H1 (cell line): ENCODE results near the gene ALPG.
"Not testable (repeated sequence)": the region's sequence is repeated elsewhere in the genome, so short reads cannot be mapped to it uniquely, and the experiment has no call there.

Experiments used
- CHD1 ChIP-seq: IDR thresholded peaks from 2 replicates; pipeline ENCODE4 v1.6.1; 2012; ENCODE audit warnings: low read depth, low read length, improper control_type of control experiment
- EP300 ChIP-seq, 2 experiments: IDR thresholded peaks; 1 replicate in 1 of 2; 2 replicates in 1 of 2; pipeline ENCODE4 v1.6.1; 2011 to 2012; ENCODE audit warnings: low read depth in 2 of 2, low read length in 2 of 2, mild to moderate bottlenecking in 2 of 2, borderline replicate concordance in 1 of 2, inconsistent platforms in 1 of 2, moderate library complexity in 1 of 2
- EZH2 ChIP-seq: fragments of 200-600 bp; sonication (generic); IDR thresholded peaks from 2 replicates; pipeline ENCODE4 v1.7.1; 2012; ENCODE audit warnings: low read depth, mild to moderate bottlenecking, moderate library complexity, low read length, inconsistent platforms; ENCODE audit not compliant: severe bottlenecking
- GABPA ChIP-seq: IDR thresholded peaks from 2 replicates; pipeline ENCODE4 v1.6.1; 2011; ENCODE audit warnings: mild to moderate bottlenecking, low read length, moderate library complexity, borderline replicate concordance; ENCODE audit not compliant: insufficient read depth
- POLR2A ChIP-seq, 2 experiments: IDR thresholded peaks; 1 replicate in 1 of 2; 2 replicates in 1 of 2; pipeline ENCODE4 v1.6.1; 2011; ENCODE audit warnings: low read depth in 2 of 2, low read length in 2 of 2, mild to moderate bottlenecking in 2 of 2; ENCODE audit errors: control extremely low read depth in 1 of 2
- POLR2AphosphoS5 ChIP-seq: IDR thresholded peaks from 2 replicates; pipeline ENCODE4 v1.6.1; 2011; ENCODE audit warnings: low read depth, low read length
- RFX5 ChIP-seq: IDR thresholded peaks from 2 replicates; pipeline ENCODE4 v1.6.1; 2011; ENCODE audit warnings: low read depth, low read length, improper control_type of control experiment, borderline replicate concordance
- RNF2 ChIP-seq: fragments of 200-900, 300-1000 bp; sonication (generic); IDR thresholded peaks from 2 replicates; pipeline ENCODE4 v1.7.1; 2016; ENCODE audit warnings: borderline replicate concordance, low read depth, mild to moderate bottlenecking, antibody characterized with exemption, low read length; ENCODE audit not compliant: poor library complexity, severe bottlenecking; ENCODE audit errors: missing control alignments
- SRF ChIP-seq: IDR thresholded peaks from 2 replicates; pipeline ENCODE4 v1.6.1; 2011; ENCODE audit warnings: mild to moderate bottlenecking, low read depth, low read length, moderate library complexity
- SUZ12 ChIP-seq: fragments of 200-600 bp; sonication (generic); IDR thresholded peaks from 2 replicates; pipeline ENCODE4 v1.6.1; 2012; ENCODE audit warnings: mild to moderate bottlenecking, inconsistent platforms, low read length, moderate library complexity, mixed read lengths
- TEAD4 ChIP-seq: IDR thresholded peaks from 2 replicates; pipeline ENCODE4 v1.6.1; 2012; ENCODE audit warnings: low read depth, low read length, inconsistent platforms, mixed read lengths
- ZNF274 ChIP-seq: IDR thresholded peaks from 2 replicates; pipeline ENCODE4 v1.7.0; 2012; ENCODE audit warnings: low read length, borderline replicate concordance; ENCODE audit errors: extremely low read depth
- TF ChIP-seq, protein P1 (sequence below): IDR thresholded peaks from 2 replicates; pipeline ENCODE4 v1.6.1; 2012; ENCODE audit warnings: inconsistent platforms
- TF ChIP-seq, protein P2 (sequence below), 3 experiments: IDR thresholded peaks; 1 replicate in 2 of 3; 2 replicates in 1 of 3; pipeline versions ENCODE4 v1.5.1 to v1.6.1; 2011; ENCODE audit warnings: low read length in 3 of 3, mild to moderate bottlenecking in 3 of 3, inconsistent platforms in 2 of 3, low read depth in 1 of 3, moderate library complexity in 1 of 3; ENCODE audit not compliant: insufficient read depth in 1 of 3; ENCODE audit errors: control extremely low read depth in 1 of 3

DNA sequence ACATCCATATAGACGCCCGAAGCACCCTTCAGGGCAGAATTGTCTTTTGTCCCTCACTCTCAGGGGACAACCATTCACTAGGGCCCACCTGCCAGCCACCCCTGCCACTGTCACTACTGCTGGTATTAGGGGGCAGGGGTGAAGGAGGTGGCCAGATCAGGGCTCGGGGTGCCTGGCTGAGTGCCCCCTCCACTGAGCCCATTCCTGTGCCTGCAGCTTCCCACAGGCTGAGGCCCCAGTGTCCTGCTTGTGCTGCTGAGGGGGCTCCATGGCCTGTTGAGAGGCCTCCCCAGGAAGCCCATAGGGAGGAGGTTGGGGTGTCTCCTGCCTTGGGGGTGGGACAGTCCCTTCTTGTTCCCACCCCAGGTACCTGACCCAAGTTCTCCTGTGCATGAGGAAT, 45.0 kb downstream of the ALPG start:
- TF ChIP-seq EZH2; GABPA; TEAD4; SRF; CHD1; POLR2A (IDR thresholded peaks at IDR 0.05; ENCODE audit: control extremely low read depth in 1 of 2, low read depth in 2 of 2, low read length in 2 of 2); RFX5; POLR2AphosphoS5; RNF2; SUZ12; ZNF274; EP300 (IDR thresholded peaks at IDR 0.05; ENCODE audit: borderline replicate concordance in 1 of 2, low read depth in 2 of 2, low read length in 2 of 2): not testable (repeated sequence)
- TF ChIP-seq, protein P1, sequence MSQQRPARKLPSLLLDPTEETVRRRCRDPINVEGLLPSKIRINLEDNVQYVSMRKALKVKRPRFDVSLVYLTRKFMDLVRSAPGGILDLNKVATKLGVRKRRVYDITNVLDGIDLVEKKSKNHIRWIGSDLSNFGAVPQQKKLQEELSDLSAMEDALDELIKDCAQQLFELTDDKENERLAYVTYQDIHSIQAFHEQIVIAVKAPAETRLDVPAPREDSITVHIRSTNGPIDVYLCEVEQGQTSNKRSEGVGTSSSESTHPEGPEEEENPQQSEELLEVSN = not testable (repeated sequence)
- TF ChIP-seq, protein P2, sequence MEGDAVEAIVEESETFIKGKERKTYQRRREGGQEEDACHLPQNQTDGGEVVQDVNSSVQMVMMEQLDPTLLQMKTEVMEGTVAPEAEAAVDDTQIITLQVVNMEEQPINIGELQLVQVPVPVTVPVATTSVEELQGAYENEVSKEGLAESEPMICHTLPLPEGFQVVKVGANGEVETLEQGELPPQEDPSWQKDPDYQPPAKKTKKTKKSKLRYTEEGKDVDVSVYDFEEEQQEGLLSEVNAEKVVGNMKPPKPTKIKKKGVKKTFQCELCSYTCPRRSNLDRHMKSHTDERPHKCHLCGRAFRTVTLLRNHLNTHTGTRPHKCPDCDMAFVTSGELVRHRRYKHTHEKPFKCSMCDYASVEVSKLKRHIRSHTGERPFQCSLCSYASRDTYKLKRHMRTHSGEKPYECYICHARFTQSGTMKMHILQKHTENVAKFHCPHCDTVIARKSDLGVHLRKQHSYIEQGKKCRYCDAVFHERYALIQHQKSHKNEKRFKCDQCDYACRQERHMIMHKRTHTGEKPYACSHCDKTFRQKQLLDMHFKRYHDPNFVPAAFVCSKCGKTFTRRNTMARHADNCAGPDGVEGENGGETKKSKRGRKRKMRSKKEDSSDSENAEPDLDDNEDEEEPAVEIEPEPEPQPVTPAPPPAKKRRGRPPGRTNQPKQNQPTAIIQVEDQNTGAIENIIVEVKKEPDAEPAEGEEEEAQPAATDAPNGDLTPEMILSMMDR (IDR thresholded peaks at IDR 0.05; ENCODE audit: control extremely low read depth in 1 of 3, insufficient read depth in 1 of 3, low read depth in 1 of 3, low read length in 3 of 3) = not testable (repeated sequence)
